NCI-H1436 treated with DMSO at 0.1 percent for 48 hours (cell line): ENCODE data around the gene CCDC136.

Experiments
- DNase-seq: peaks from one replicate; lab custom pipeline; 2025; lab: John Stamatoyannopoulos, UW

CCDC136 gene

DNA sequence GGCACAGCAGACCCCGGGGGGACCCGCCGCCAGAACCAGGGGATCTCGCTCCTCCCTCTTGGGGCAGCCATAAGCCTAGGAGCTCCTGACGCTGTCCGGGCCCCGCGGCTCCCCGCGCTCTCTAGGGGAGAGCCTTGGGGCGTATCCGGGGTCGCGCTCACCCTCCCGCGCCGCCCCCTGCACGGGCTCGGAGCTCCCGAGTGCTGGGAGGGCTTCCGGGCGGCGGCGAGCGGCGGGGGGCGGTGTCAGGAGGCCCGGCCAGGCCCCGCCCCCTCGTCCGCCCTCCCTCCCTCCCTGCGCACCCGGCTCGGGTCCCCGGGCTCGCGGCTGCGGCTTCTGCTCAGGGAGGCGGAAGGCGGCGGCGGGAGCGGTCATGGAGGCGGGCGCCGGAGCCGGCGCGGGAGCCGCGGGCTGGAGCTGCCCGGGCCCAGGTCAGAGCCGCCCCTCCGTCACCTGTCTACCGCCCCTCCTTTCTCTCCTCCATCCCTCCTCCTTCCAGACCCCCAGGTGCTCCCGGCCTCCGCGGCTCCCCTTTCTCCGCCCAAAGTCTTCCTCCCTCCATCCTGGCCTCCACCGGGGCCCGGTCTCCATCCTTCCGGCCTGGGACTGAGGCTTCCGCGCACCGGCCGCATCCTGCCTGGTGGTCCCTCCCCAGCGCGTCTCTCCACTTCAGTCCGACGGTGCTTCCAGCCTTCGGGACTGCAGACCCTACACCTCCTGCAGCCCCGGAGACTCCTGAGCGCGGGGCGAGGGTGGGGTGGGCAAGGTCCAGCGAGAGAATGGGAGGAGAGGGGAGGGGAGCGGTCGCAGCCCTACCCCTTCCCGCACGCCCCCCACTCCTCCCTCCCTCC lies at the start of gene CCDC136:
Gene CCDC136 (plus strand): TSS at position 848 of the 851 bp plus-strand sequence. CDS start 444 bp downstream, outside the sequence.
- no peak for DNase-seq

DNA sequence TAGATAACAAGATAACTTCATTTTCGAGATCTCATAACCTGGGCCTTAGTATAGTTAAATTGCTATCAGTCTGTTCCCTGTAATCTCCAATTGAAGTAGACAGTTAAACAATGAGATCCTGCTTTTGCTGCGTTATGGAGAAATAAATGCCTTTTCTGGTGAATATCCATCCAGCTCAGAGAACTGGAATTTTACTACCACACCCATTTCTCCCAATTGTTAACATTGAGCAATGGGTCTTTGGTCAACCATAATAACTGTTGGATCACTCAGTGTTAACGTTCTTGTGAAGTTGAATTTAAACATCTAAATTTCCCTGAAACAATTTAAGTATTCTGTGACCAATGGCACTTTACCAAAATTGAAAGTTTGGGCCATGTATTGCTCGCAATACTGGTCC lies 49.6 kb upstream of the CCDC136 start:
- no peak for DNase-seq

DNA sequence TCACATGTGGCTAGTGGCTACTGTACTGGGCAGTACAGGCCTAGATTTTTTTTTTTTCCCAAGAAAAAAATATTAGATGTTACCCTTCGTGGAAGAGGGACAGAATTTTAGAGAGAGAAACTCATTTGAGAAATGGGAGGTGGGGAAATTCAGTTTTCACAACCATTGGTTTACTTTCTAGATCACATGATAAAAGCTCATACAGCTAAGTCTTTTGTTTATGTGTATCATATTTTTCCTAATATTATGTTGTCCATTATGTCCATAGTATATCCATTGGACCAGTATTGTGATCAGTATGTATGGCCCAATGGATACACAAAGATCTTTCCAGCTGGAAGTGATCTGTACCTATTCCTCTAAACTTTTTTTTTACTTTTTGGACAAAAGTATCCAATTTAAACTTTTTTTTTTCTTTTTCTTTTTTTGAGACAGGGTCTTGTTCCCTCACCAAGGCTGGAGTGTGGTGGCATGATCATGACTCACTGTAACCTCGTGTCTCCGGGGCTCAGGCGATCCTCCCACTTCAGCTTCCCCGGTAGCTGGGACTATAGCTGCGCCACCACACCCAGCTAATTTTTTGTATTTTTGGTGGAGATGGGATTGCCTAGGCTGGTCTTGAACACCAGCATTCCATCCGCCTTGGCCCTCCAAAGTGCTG lies 48.5 kb upstream of the CCDC136 start:
- DNase-seq: no peak

DNA sequence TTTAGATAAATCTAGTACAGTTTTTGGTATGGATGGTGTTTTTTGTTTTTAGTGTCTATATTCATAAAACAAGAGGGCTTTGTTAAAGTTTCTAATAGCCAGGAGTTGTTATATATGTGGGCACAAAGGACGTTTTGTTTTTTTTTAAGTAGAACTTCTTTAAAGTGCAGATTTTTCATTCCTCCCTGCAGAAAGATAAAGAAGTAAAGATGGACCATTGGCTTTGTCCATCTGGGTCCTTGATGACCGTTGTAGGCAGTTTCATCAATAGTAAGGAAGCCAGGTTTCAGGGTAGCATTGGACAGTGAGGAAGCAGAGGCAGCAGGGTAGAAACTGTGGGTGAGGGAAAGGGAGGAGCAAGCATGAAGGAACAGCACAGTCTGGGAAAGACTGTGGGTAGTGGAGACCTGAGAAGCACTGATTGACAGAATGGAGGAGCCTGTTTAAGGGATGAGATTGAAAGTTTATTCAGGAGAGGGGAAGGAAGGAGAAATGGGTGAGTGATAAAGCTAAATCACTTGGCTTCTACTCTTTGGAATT lies 47.3 kb upstream of the CCDC136 start:
- no peak for DNase-seq

DNA sequence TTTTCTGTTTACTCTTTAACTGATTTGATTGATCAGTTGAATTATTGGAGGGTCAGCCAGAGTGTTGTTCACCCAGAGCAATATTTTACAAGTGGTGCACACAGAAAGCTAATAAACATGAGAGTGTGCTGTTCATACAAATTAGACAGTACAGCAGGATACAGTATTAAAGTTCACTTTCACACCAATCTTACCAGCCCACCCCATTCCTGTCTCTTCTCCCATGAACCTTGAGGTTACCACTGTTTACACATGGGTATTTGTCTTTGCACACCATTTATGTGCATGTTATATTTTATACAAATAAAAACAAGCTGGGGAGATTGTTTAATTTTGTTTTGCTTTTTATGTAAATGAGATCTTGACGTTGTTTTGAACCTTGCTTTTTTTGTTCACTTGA lies 46.1 kb upstream of the CCDC136 start:
- DNase-seq: no peak

DNA sequence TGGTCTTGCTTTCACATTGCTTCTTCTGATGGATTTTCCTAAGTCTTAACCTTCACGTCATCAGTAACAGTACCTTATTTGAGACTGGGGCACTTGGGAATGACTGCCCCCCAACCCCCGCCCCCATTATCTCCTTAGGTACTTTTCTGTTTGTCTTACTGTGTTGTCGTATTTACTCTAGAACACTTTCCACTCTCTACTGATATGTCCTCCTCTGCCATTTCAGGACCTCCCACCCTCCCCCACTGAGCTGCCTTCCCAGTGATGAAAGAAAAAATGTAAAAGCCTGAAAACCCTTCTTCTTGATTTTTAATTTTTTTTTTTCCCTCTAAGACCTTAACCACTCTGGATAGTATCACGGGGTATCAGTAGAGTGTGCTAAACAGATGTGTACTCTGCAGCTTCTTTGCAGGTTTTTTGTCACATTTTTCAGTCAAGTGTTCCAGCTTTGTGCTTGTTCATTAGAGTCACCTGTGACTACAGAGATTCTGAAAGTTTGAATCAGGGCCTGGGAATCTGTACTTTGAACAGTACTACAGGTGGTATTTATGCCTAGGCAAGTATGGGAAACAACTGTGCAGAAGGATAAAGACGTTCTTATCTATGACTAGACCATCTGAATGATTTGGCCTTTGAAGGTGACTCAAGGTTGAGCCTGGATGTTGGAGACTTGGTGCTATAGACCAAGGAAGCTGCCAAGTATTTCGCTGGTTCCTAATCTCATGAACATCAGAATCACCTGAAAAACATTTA lies 44.3 kb upstream of the CCDC136 start:
- no peak for DNase-seq

DNA sequence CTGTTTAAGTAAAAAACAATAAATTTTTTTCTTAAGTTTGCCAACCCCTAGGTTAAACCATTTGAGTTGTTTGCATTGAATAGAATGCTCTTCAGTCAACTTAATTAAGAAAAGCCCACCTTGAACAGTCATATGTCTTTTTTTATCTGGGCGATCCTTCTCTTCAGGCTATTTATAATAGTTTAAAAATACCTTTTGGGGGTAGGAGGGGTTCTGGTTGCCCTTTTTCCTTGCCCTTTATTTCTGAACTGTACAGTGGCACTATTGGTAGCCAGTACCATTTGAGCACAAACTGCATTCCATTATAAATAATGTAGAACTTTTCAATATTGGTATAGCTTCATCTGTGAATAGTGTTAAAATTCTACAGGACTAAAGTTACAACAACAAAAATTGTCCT lies 39.5 kb upstream of the CCDC136 start:
- DNase-seq: no peak

DNA sequence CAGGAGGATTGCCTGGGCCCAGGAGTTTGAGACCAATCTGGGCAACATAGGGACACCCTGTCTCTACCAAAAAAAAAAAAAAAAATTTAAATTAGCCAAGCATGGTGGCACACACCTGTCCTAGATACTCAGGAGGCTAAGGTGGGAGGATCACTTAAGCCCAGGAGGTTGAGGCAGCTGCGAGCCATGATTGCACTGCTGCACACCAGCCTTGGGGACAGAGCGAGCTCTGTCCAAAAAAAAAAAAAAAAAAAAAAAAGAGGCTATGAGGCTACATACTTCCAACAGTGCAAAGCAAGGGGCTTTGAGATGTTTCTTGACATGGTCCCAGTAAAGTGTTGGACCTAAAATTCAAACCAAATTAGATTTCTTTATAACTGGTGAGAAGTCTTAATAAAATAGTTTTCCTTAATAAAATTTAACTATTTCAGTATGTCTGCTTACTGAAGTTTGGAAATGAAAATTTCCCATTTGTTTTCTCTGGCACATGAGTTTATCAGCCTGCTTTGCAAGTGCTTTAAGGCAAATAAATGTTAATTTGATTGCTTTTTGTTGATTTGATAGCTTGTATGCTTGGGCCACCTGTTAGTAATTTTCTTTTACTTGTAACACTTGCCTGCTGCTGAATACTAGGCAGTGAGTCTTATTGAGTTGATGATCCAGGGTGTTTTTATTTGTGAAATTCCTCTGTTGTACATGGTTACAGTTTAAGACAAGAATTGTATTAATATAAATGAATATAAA lies 36.5 kb upstream of the CCDC136 start:
- DNase-seq: no peak

DNA sequence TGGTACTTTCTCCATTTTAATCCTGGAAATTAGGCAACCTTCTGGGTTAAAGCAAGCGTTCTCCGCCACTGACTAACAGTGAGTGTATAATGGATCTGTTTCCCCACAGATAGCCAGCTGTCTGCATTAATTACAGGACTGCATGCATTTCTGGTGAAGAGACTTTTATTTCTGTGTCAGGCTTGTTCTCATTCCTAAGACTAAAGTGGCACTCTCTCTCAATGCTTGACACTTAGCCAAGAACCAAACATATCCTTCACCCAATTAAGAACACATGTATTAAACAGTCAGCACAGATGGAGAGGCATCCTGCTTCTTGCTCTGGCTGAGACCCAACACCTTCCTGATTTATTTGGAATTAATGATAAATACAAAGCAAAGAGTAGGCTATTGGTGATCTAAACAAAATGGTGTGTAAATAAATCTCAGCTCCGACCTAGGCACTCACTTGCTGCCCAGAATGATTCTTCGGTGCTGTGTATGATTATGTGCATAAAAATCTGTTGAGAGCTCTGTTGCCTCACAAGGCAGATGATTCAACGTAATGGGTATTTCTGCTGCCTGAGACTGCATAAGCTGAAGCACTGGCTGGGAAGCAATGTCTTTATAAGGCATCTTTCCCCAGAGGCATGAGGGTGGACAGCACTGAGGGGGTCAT lies 35.8 kb upstream of the CCDC136 start:
- DNase-seq: peak; percentile 49

DNA sequence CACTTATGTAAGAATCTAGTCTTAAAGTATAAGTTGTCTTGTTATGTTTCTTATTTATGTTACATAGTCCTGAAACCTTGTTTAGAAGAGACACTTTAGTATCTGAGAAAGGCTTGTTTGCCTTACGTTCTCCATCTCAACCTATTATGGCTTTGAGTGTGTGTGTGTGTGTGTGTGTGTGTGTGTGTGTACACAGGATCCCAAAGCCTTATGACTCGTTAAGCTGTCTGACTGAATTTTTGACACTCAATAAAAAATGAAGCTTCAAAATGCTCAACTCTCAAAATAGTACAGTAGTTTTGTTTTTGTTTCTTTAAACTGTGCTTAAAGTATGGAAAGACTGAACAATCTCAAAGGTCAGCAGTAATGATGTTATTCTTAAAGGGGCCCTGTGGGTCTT lies 34.6 kb upstream of the CCDC136 start:
- no peak for DNase-seq

DNA sequence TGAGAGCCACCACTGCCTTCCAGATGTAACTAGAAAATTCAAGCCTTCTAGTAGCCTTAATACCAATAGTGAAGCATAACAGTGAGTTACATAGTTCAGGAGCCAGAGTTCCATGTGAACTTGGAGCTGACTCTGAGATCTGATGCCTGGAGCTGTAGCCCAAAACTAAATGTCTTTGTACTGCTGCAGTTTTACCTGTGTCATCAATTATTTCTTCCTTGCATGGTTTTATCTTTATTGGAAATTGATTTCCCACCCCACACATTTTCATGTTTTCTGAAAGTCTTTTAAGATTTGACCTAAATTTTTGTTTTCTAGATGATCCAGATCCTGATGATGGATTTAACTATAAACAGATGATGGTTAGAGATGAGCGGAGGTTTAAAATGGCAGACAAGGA lies 33.2 kb upstream of the CCDC136 start:
- no peak for DNase-seq

DNA sequence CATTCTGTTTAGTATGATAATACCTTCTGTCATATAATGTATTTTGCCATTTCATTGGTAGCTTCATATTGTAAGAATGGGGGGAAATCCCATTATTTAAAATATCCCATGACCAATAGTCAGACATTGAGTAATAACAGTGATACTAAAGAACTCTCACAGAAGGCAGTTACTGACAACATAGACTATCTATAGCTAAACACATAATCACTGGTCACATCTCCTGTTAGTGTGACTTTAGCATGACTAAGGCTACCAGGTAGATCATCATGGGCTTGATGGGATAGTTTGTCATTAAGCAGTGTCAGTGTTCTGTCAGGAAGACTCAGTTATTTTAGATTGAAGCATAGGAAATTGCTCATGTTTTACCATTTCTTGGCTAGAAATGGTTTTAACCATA lies 32.5 kb upstream of the CCDC136 start:
- no peak for DNase-seq

DNA sequence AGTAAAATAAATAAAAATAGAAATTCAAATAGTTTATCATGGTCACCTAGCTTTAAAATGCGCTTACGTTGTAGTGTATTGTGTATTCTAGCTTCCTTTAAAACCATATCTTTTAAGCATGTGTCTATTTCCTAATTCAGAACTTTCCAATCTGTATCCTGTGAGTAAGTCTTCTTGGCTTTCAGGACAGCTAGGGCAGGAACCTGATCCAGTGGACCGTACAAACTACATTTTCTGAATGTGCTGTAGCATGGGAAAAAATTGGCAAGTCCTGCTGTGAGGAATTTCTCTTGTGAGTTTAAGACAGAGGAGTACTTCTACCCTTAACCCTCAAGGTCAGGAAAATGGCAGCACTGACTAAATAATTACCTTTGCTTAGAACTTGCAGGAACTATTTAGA lies 28.2 kb upstream of the CCDC136 start:
- DNase-seq: no peak

DNA sequence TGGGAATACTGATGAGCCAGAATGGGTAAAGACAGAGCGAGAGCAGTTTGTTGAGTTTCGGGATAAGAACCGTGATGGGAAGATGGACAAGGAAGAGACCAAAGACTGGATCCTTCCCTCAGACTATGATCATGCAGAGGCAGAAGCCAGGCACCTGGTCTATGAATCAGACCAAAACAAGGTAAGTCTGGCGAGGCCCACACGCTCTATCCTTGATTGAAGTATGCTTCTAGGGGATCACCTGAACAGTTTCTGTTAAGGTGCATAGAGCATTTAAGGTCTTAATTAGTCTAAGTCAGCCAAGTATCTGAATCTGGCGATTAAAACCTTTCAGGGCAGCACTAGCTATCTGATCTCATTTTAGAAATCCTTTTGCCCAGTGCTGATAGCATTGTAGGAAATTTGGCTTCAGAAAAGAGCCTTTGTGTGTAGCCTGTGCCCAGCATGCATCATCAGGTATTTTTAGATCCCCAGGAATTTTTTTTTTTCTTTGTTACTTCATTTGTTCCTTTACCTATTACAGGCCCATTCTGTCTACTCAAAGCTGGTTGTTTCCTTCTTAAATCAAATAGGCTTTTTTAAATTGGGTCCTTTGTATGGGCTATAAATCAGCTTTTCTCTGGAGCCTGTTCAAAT lies 24.2 kb upstream of the CCDC136 start:
- DNase-seq: no peak

DNA sequence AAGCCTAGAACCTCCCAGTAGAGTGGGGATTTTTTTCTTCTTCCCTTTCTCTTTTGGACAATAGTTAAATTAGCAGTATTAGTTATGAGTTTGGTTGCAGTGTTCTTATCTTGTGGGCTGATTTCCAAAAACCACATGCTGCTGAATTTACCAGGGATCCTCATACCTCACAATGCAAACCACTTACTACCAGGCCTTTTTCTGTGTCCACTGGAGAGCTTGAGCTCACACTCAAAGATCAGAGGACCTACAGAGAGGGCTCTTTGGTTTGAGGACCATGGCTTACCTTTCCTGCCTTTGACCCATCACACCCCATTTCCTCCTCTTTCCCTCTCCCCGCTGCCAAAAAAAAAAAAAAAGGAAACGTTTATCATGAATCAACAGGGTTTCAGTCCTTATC lies 21.5 kb upstream of the CCDC136 start:
- no peak for DNase-seq

DNA sequence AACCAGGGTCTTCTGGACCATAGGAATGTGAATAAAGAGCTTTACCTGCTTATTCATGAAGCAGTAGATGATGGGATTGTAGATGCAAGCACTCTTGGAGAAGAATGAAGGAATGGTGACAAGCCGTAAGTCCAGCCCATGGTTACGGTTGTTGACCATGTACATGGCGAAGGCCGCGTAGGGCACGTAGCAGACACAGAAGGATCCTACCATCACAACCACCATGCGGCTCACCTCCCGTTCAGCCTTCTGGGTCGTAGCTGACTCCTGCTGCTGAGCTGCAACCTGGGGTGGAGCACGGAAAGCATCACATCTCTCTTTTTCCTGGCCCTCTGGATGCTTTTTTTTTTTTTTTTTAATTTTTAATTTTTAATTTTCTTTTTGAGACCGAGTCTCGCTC lies 18.2 kb upstream of the CCDC136 start:
- DNase-seq: no peak

DNA sequence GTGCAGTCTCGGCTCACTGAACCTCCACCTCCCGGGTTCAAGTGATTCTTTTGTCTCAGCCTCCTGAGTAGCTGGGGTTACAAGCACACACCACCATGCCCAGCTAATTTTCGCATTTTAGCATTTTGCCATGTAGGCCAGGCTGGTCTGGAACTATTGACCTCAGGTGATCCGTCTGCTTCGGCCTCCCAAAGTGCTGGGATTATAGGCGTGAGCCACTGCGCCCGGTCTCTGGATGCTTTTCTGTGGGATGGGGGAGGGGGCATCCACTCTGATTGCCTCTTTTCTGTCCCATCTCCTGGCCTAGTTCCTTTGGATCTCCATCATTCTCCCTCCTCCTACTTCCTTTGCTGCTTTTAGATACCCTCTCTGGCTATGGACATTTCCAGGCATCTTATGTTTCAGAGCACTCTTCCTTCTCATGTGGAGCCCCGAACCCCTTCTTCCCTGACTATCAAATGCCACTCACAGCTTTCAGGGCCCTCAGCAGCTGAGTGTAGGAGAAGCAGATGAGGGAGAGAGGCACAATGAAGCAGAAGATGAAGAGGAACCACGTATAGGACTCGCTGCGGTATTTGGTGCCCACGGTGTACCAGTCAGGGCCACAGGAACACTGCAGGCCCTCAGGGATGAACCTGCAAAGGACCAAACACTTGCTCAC lies 17.6 kb upstream of the CCDC136 start:
- no peak for DNase-seq

DNA sequence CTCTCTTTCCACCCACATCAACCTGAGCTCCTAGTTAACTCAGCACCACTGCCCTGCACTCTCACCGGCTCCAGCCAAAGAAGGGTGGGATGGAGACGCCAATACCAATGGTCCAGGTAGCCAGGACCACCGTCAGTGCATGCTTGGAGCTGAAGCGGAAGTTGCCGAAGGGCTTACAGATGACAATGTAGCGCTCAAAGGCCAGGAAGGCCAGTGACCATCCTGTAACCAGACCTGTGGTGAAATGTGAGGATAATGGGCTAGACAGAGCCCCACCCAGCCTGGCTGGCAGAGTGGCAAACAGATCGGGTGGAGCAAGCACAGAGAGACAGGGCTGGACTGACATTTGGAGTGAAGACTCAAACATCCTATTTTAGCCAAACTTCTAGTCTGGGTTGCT lies 16.8 kb upstream of the CCDC136 start:
- DNase-seq: no peak

DNA sequence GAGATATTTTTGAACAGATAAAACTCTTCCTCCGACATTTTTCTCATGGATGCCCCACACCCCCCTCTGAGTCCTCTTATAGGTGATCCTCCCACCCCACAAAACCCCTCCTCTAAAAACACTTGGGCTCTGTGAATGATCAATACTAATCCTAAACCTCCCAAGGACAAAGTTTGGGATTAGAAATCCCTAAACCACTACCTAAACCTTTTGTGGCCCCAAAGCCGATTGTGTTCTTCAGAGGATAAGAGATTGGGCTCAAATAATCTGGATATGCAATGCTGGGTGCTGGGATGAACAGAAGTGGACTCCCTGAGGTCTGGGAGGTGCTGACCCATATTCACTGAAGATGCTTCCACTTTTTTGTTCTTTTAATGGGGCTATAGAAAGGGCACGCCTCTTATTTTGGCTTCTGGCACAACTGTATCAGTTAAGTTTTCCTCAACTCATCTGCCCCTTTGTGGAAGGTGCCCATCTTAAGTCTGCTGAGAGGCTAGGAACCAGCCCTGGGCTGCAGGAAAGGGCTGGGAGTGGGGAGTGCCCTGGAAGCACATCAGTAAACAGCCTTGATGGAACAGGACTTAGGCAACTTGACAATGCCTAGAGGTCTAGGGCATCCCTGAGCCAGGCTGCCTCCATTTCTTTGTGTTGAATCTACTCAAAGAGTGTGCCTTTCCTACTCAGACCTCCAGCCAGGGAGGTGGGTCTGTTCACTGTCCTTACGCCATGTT lies 15.9 kb upstream of the CCDC136 start, which contains the start of gene OPN1SW:
Gene OPN1SW (minus strand): TSS at position 51 of the 731 bp plus-strand sequence. CDS start 13 bp downstream, at position 38.
- DNase-seq: no peak
